GM12892 (cell line): ENCODE measurements around the gene GNAI2.

ENCODE experiments used
- POLR2A ChIP-seq: IDR thresholded peaks from 2 replicates; pipeline ENCODE4 v1.6.1; 2011; ENCODE audit warnings: low read depth, low read length, control low read depth
- POLR2AphosphoS5 ChIP-seq: IDR thresholded peaks from 2 replicates; pipeline ENCODE4 v1.6.1; 2011; ENCODE audit warnings: low read depth, low read length, control low read depth
- TAF1 ChIP-seq: IDR thresholded peaks from 2 replicates; pipeline ENCODE4 v1.6.1; 2011; ENCODE audit warnings: low read depth, mild to moderate bottlenecking, control low read depth, low read length, borderline replicate concordance

DNA sequence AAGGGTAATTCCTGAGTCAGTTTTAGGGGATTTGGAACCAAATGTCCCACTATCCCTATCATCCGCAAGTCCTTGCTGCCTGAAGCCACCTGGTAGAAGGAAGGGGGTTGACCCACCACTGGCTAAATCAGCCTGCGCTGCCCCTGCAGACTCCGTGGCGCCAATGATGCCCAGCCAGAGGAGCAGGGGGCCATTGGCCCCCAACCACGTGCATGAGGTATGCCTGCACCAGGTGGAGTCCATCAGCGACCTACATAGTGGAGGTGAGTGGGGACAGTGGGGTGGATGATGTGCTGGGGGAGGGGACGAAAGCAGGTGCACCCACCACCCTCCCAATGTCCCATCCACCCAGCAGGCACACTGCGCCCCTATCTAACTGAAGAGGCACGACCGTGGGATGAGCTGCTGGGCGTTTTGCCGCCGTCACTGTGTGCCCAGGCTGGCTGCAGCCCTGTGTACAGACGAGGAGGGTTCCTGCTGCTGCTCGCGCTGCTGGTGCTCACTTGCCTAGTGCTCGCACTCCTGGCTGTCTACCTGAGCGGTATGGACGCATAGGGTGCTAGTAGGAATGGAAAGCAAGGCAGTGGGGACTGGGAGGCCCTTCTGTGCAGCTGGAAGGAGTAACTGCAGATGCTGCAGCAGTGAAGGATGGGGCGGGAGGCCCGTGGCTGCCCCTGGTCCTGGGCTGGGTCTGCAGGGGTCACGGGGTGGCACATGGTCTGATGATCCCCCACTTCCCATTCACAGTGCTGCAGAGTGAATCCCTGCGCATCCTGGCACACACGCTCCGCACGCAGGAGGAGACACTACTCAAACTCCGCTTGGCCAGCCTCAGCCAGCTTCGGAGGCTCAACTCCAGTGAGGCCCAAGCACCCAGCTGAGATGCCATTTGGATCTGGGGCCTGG, 50.6 kb downstream of the GNAI2 start:
- TF ChIP-seq POLR2A (no peak), POLR2AphosphoS5 (0 out of 2 replicates have a peak, but pooled peaks have one; percentile 36), TAF1 (no peak)
